Stomach (tissue), 4 donors: ENCODE data around the gene CDKN2B-AS1.

ENCODE experiments used
- CTCF ChIP-seq, 7 experiments: fragments of 450-650 bp in 4 of 7; fragments of 200-600 bp in 3 of 7; sonication (generic) in 3 of 7; IDR thresholded peaks; one replicate each; pipeline ENCODE4 v1.5.1; 2016 to 2019; ENCODE audit warnings: antibody characterized with exemption in 7 of 7, control low read depth in 2 of 7, mild to moderate bottlenecking in 1 of 7
- POLR2A ChIP-seq, 4 donors: fragments of 450-650 bp; IDR thresholded peaks; one replicate each; pipeline ENCODE4 v1.6.1; 2016; ENCODE audit warnings: antibody characterized with exemption in 4 of 4, control low read depth in 2 of 4, mild to moderate bottlenecking in 1 of 4, moderate library complexity in 1 of 4

GRCh38 chr9:22102146-22103053 lies 107.8 kb downstream of the CDKN2B-AS1 start:
- TF ChIP-seq CTCF (IDR thresholded peaks at IDR 0.05) (no peak), POLR2A (IDR thresholded peaks at IDR 0.05) (no peak)
